A549 (cell line): ENCODE results near the gene SLC17A9. TPM values are rescaled to one million over a fixed set of nuclear protein-coding genes. Genes with fewer than 3 reads are reported as not detected.

ENCODE experiments used
- ATAC-seq, 2 experiments: fragments of 200-7000 bp in 1 of 2; fragments of >200 bp in 1 of 2; cut with Nextera tagmentation in 1 of 2; cut with Tn5 transposase in 1 of 2; 3 replicates each; pipeline versions ENCODE4 v1.8.0 to v1.9.1; 2018 to 2020; ENCODE audit warnings: mild to moderate bottlenecking in 1 of 2, moderate library complexity in 1 of 2
- CTCF ChIA-PET: fragments of 300-600 bp; sonication (Branson Sonifier 250); formaldehyde crosslinking; extraction: SDS; loops from one replicate; lab custom pipeline; 2021; ENCODE audit warnings: antibody characterized with exemption, inconsistent platforms; lab: Yijun Ruan, JAX
- POLR2A ChIA-PET: fragments of 350-600 bp; formaldehyde crosslinking; extraction: SDS; loops from one replicate; lab custom pipeline; 2021; ENCODE audit warnings: antibody characterized with exemption, inconsistent platforms; lab: Yijun Ruan, JAX
- DNase-seq, 2 experiments: peaks; one replicate each; pipeline versions ENCODE4 v3.0.0 to v3.0.0-alpha.2; 2011 to 2016; ENCODE audit warnings: low read depth in 1 of 2, low spot score in 1 of 2
- FAIRE-seq: peaks from 2 replicates; lab custom pipeline; 2011; peaks lifted over from hg19 to GRCh38; lab: Jason Lieb, UNC
- H3K27ac ChIP-seq, 2 experiments: fragments of >200 bp; sonication (Bioruptor Twin); formaldehyde crosslinking; 3 replicates each; pipeline ENCODE4 v1.5.1; 2016 to 2017
- H3K4me1 ChIP-seq: fragments of >200 bp; sonication (Bioruptor Twin); formaldehyde crosslinking; 3 replicates; pipeline ENCODE4 v1.6.1; 2016
- H3K4me2 ChIP-seq: fragments of >200 bp; sonication (Bioruptor Twin); formaldehyde crosslinking; 3 replicates; pipeline ENCODE4 v1.6.1; 2016
- H3K4me3 ChIP-seq: fragments of >200 bp; sonication (Bioruptor Twin); formaldehyde crosslinking; 3 replicates; pipeline ENCODE4 v1.5.1; 2016
- H3K9me3 ChIP-seq: fragments of >200 bp; sonication (Bioruptor Twin); formaldehyde crosslinking; 3 replicates; pipeline ENCODE4 v1.6.1; 2016
- BHLHE40 ChIP-seq: IDR thresholded peaks from 2 replicates; pipeline ENCODE4 v1.6.1; 2012; ENCODE audit warnings: low read depth, low read length, inconsistent platforms
- CBX2 ChIP-seq: fragments of 200-600 bp; sonication (generic); IDR thresholded peaks from 2 replicates; pipeline ENCODE4 v1.6.1; 2016; ENCODE audit warnings: low read depth, mild to moderate bottlenecking, borderline replicate concordance
- CBX8 ChIP-seq: fragments of 200-600 bp; sonication (generic); IDR thresholded peaks from 2 replicates; pipeline ENCODE4 v1.6.1; 2016
- CHD2 ChIP-seq: fragments of 150-350 bp; IDR thresholded peaks from 2 replicates; pipeline ENCODE4 v1.6.1; 2014; ENCODE audit warnings: low read length; ENCODE audit not compliant: partially characterized antibody
- EHF ChIP-seq: fragments of 250-450 bp; sonication (Bioruptor Pico); IDR thresholded peaks from 2 replicates; pipeline ENCODE4 v1.5.0; 2020; ENCODE audit warnings: mild to moderate bottlenecking
- EP300 ChIP-seq, 2 experiments: fragments of >200 bp; sonication (Bioruptor Twin); formaldehyde crosslinking; IDR thresholded peaks; 2 replicates in 1 of 2; 3 replicates in 1 of 2; pipeline ENCODE4 v1.6.1; 2016 to 2017
- HEYL ChIP-seq: fragments of 250-450 bp; sonication (Bioruptor Pico); IDR thresholded peaks from 2 replicates; pipeline ENCODE4 v1.8.0; 2021; ENCODE audit warnings: mild to moderate bottlenecking, moderate library complexity
- HOXB13 ChIP-seq: fragments of 250-450 bp; sonication (Bioruptor Pico); IDR thresholded peaks from 2 replicates; pipeline ENCODE4 v1.5.0; 2020; ENCODE audit warnings: low read depth, mild to moderate bottlenecking, moderate library complexity
- KDM5A ChIP-seq: fragments of 200-600 bp; sonication (generic); IDR thresholded peaks from 2 replicates; pipeline ENCODE4 v1.6.1; 2016; ENCODE audit warnings: antibody characterized with exemption, mild to moderate bottlenecking
- NFE2L2 ChIP-seq: fragments of 150-350 bp; conservative IDR thresholded peaks from 2 replicates; pipeline ENCODE4 v1.6.1; 2014; ENCODE audit warnings: low read length
- NPAS2 ChIP-seq: fragments of 250-450 bp; sonication (Bioruptor Pico); IDR thresholded peaks from 2 replicates; pipeline ENCODE4 v1.8.0; 2022; ENCODE audit warnings: mild to moderate bottlenecking, moderate library complexity, borderline replicate concordance
- NR3C1 ChIP-seq: fragments of >200 bp; sonication (Bioruptor Twin); formaldehyde crosslinking; IDR thresholded peaks from 3 replicates; pipeline ENCODE4 v1.6.1; 2017
- PHF8 ChIP-seq: fragments of 200-600 bp; sonication (generic); IDR thresholded peaks from 2 replicates; pipeline ENCODE4 v1.6.1; 2016; ENCODE audit warnings: low read depth, mild to moderate bottlenecking, antibody characterized with exemption, moderate library complexity, borderline replicate concordance
- RCOR1 ChIP-seq: fragments of 150-350 bp; IDR thresholded peaks from 2 replicates; pipeline ENCODE4 v1.6.1; 2014; ENCODE audit warnings: antibody characterized with exemption, low read length, low read depth
- RNF2 ChIP-seq: fragments of 200-600 bp; sonication (generic); IDR thresholded peaks from 2 replicates; pipeline ENCODE4 v1.6.1; 2016; ENCODE audit warnings: low read depth, mild to moderate bottlenecking, antibody characterized with exemption, moderate library complexity, borderline replicate concordance
- SREBF2 ChIP-seq: fragments of 450-650 bp; IDR thresholded peaks from 2 replicates; pipeline ENCODE4 v1.6.1; 2014; ENCODE audit warnings: mild to moderate bottlenecking, moderate library complexity
- WGBS: methylation state at CpG from one replicate; pipeline ENCODE4 v1.1.6; 2017; ENCODE audit errors: missing lambda C conversion rate; 5-methylcytosine and 5-hydroxymethylcytosine counted together
- polyA plus RNA-seq, 4 experiments: library from polyadenylated mRNA; depleted of rRNA in 3 of 4; stranded (reverse); fragments of >200 nt; fragmentation: RNase III in 1 of 4; extraction: RNeasy Plus Mini Kit Qiagen cat#74134 plus additional on column Dnase treatment in 1 of 4; gene quantifications; 2 replicates in 3 of 4; 3 replicates in 1 of 4; pipeline ENCODE4 v1.2.3, GENCODE V29; 2011 to 2017
- TF ChIP-seq, protein P1 (sequence below): IDR thresholded peaks from 2 replicates; pipeline ENCODE4 v1.6.1; 2012; ENCODE audit warnings: low read depth, borderline replicate concordance
- TF ChIP-seq, protein P2 (sequence below): fragments of 200-600 bp; sonication (generic); IDR thresholded peaks from 2 replicates; pipeline ENCODE4 v1.6.1; 2016; ENCODE audit warnings: antibody characterized with exemption, mild to moderate bottlenecking, moderate library complexity
- TF ChIP-seq, protein P3 (sequence below): fragments of >200 bp; sonication (Bioruptor Twin); formaldehyde crosslinking; IDR thresholded peaks from 3 replicates; pipeline ENCODE4 v1.5.1; 2016

Gene SLC17A9
- polyA plus RNA-seq, 2 of the 4 experiments (the other 2 are of a cell fraction), result 0.05 TPM; not detected in 1

DNA sequence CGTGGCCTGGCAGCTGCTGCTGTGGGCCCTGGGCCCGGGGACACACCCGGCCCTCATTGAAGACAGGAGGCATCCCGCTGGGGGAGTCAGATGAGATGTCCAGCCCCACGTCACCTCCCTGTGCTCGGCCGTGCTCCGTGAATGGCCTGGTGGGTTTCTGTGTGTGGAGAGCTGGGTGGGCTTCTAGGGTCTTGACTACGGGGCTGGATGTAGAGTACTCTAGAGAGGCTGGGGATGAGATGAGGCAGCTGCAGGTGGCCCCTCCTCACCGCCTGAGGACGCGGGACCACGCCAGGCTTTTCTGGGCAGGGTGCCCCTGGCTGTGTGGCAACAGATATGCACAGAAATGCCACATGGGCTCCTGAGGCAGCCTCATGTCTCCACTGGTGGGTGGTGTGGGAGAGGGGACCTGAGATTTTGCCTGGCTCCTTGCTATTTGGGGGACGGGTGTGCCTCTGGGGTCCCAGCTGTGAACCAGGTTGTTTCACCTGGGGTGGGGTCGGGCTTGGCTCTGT lies 62.7 kb downstream of the SLC17A9 start (continued):
- TF ChIP-seq HEYL (CRISPR knock-in tag) (no peak), CHD2 (no peak)

DNA sequence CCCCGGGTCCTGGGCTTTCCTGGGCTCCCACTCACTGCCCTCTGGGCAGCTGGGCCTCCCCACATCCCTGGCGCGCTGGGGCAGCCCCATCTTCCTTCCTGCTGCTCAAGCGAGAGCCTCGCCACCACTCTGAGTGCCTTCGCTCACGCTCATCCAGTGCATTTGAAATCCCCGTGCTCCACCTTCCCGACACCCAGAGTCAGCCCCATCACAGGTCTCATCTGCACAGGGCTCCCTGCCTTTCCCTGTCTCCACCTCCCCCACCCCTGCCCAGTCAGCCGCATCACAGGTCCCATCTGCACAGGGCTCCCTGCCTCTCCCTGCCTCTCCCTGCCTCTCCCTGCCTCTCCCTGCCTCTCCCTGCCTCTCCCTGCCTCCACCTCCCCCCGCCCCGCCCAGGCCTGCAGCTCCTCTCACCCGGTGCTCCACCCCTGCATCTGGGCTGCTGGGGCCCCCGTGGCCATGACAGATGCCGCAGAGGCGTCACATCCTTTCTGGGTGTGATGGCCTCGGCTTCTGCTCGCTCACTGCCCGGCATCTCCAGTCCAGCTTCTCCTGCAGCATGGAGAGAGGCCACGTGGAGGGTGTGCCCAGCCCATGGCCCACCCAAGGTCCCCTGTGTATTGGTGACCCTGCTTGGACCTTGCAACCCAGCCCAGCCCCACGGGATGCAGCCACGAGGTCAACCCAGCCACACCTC lies 63.3 kb downstream of the SLC17A9 start:
- H3K4me1 ChIP-seq, result no peaks in the 10 kb centered on the region
- H3K27ac ChIP-seq, result no peak overlapping the region
- TF ChIP-seq RNF2 (no peak), NFE2L2 (no peak), RCOR1 (no peak), SREBF2 (no peak), EHF (CRISPR knock-in tag) (no peak), PHF8 (no peak), KDM5A (no peak), NPAS2 (CRISPR knock-in tag) (no peak), CBX2 (no peak), EP300 (IDR thresholded peaks at IDR 0.05) (no peak), CHD2 (no peak), HOXB13 (CRISPR knock-in tag) (no peak), NR3C1 (no peak), CBX8 (no peak), BHLHE40 (no peak)
- TF ChIP-seq, protein P1, sequence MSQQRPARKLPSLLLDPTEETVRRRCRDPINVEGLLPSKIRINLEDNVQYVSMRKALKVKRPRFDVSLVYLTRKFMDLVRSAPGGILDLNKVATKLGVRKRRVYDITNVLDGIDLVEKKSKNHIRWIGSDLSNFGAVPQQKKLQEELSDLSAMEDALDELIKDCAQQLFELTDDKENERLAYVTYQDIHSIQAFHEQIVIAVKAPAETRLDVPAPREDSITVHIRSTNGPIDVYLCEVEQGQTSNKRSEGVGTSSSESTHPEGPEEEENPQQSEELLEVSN, result no peak
- TF ChIP-seq, protein P2, sequence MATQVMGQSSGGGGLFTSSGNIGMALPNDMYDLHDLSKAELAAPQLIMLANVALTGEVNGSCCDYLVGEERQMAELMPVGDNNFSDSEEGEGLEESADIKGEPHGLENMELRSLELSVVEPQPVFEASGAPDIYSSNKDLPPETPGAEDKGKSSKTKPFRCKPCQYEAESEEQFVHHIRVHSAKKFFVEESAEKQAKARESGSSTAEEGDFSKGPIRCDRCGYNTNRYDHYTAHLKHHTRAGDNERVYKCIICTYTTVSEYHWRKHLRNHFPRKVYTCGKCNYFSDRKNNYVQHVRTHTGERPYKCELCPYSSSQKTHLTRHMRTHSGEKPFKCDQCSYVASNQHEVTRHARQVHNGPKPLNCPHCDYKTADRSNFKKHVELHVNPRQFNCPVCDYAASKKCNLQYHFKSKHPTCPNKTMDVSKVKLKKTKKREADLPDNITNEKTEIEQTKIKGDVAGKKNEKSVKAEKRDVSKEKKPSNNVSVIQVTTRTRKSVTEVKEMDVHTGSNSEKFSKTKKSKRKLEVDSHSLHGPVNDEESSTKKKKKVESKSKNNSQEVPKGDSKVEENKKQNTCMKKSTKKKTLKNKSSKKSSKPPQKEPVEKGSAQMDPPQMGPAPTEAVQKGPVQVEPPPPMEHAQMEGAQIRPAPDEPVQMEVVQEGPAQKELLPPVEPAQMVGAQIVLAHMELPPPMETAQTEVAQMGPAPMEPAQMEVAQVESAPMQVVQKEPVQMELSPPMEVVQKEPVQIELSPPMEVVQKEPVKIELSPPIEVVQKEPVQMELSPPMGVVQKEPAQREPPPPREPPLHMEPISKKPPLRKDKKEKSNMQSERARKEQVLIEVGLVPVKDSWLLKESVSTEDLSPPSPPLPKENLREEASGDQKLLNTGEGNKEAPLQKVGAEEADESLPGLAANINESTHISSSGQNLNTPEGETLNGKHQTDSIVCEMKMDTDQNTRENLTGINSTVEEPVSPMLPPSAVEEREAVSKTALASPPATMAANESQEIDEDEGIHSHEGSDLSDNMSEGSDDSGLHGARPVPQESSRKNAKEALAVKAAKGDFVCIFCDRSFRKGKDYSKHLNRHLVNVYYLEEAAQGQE, result no peak
- TF ChIP-seq, protein P3, sequence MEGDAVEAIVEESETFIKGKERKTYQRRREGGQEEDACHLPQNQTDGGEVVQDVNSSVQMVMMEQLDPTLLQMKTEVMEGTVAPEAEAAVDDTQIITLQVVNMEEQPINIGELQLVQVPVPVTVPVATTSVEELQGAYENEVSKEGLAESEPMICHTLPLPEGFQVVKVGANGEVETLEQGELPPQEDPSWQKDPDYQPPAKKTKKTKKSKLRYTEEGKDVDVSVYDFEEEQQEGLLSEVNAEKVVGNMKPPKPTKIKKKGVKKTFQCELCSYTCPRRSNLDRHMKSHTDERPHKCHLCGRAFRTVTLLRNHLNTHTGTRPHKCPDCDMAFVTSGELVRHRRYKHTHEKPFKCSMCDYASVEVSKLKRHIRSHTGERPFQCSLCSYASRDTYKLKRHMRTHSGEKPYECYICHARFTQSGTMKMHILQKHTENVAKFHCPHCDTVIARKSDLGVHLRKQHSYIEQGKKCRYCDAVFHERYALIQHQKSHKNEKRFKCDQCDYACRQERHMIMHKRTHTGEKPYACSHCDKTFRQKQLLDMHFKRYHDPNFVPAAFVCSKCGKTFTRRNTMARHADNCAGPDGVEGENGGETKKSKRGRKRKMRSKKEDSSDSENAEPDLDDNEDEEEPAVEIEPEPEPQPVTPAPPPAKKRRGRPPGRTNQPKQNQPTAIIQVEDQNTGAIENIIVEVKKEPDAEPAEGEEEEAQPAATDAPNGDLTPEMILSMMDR, result no peak
- TF ChIP-seq, all 56 proteins: peak for 0
- no peak overlapping the region for H3K4me3 ChIP-seq
- CTCF ChIA-PET, result interaction anchor here (1.0 to 1.4 kb wide), 2 partner anchors 40 to 141 kb away, joined by 3 to 4 read pairs; no protein-coding TSS in a partner anchor
- WGBS, result 42% methylated on average over 10 of the region's 22 CpGs
- no peak overlapping the region for H3K4me2 ChIP-seq
- POLR2A ChIA-PET, result no interaction called here
- ATAC-seq (no peak; a peak in 1 of 6 replicates), FAIRE-seq (no peak), DNase-seq (no peak)
- peaks cover 27% of the 10 kb centered on the region for H3K9me3 ChIP-seq
